ENCODE measurements around the gene TNFRSF25. TPM values are rescaled to one million over a fixed set of nuclear protein-coding genes. Genes with fewer than 3 reads are reported as not detected.

Gene TNFRSF25
- total and polyA plus RNA-seq, 10 of the 15 experiments (the other 5 are each of a cell fraction or from before 2014, with no cell fraction given), result 0.23 to 8.6 (median 0.46) TPM; not detected in 5

DNA sequence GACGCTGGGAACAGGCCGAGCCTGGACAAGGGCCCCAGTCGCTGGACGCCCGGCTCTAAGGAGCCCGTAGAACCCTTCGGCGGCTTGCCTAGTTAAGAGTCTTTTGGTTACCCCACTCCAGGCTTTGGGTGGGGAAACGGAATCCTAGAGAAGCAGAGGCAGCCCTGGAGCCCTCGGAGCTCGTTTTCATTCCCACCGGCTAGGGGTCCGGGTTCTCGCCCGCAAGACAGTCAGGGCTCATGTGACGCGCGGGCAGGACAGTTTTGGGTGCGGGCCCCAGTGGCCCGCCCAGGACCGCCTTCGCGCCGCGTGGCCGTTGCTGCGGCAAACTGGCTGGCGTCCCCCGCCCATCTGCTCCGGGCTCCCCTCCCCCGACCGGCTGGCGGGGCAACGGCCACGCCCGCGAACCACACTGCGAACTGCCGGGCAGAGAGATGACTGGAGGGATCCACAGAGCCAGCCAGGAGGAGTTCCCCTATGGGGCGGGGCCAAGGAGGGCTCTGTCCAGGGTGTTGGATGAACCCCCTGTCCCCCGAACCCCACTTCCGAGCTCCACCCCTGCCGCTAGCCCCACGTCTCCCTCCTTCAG lies 45.4 kb downstream of the TNFRSF25 start:
- WGBS (ENCODE audit: insufficient coverage, insufficient replicate concordance, low lambda C conversion rate, missing lambda C conversion rate), result 36% methylated on average over 24 of the region's 44 CpGs
- ChIA-PET RAD21 (ENCODE audit: unreplicated experiment) (interaction anchor here (3.9 kb wide), 1 partner anchor 18 kb away, joined by 44 read pairs; no protein-coding TSS in a partner anchor), POLR2A (interaction anchor here (0.6 kb wide), 1 partner anchor 60 kb away, joined by 3 read pairs; no protein-coding TSS in a partner anchor), SMC1A (ENCODE audit: uncharacterized antibody, unreplicated experiment) (no interaction called here), CTCF (interaction anchor here (10.9 kb wide), 1 partner anchor 20 kb away, joined by 137 read pairs; no protein-coding TSS in a partner anchor)
- H3K9ac ChIP-seq (ENCODE audit: control insufficient read depth, insufficient read depth, low read length), result no peak overlapping the region
- no peaks in the 10 kb centered on the region; the same call in 1 of the 2 replicates for H4K20me1 ChIP-seq (ENCODE audit: control insufficient read depth, insufficient read depth)
- no peaks in the 10 kb centered on the region for H3K79me2 ChIP-seq (ENCODE audit: control insufficient read depth, insufficient read depth, low read length)
- H3K4me2 ChIP-seq (ENCODE audit: control insufficient read depth, insufficient read depth), result no peak overlapping the region
- no peak for FAIRE-seq
- no peak overlapping the region for H2AFZ ChIP-seq (ENCODE audit: control insufficient read depth, low read depth, low read length)
- in situ Hi-C loops (cut with MboI) (no loop called here), intact Hi-C loops (cut with micrococcal nuclease; ENCODE audit: unreplicated experiment) (no loop called here)
- no peaks in the 10 kb centered on the region for H3K36me3 ChIP-seq (ENCODE audit: control insufficient read depth in 2 of 2, insufficient read depth in 2 of 2, low read length in 1 of 2)
- H3K27ac ChIP-seq (ENCODE audit: control insufficient read depth, insufficient read depth), result no peak overlapping the region
- no peaks in the 10 kb centered on the region for H3K9me3 ChIP-seq (replicated peaks; ENCODE audit: control insufficient read depth, insufficient read depth, low read length)
- H3K4me1 ChIP-seq (ENCODE audit: control insufficient read depth, insufficient read depth, low read length), result peaks cover 4% of the 10 kb centered on the region; the same call in 1 of the 2 replicates
- peak; percentile 33 for ATAC-seq
- no TSS peak for BruUV-seq (replicated peaks)
- TF ChIP-seq, protein P1, sequence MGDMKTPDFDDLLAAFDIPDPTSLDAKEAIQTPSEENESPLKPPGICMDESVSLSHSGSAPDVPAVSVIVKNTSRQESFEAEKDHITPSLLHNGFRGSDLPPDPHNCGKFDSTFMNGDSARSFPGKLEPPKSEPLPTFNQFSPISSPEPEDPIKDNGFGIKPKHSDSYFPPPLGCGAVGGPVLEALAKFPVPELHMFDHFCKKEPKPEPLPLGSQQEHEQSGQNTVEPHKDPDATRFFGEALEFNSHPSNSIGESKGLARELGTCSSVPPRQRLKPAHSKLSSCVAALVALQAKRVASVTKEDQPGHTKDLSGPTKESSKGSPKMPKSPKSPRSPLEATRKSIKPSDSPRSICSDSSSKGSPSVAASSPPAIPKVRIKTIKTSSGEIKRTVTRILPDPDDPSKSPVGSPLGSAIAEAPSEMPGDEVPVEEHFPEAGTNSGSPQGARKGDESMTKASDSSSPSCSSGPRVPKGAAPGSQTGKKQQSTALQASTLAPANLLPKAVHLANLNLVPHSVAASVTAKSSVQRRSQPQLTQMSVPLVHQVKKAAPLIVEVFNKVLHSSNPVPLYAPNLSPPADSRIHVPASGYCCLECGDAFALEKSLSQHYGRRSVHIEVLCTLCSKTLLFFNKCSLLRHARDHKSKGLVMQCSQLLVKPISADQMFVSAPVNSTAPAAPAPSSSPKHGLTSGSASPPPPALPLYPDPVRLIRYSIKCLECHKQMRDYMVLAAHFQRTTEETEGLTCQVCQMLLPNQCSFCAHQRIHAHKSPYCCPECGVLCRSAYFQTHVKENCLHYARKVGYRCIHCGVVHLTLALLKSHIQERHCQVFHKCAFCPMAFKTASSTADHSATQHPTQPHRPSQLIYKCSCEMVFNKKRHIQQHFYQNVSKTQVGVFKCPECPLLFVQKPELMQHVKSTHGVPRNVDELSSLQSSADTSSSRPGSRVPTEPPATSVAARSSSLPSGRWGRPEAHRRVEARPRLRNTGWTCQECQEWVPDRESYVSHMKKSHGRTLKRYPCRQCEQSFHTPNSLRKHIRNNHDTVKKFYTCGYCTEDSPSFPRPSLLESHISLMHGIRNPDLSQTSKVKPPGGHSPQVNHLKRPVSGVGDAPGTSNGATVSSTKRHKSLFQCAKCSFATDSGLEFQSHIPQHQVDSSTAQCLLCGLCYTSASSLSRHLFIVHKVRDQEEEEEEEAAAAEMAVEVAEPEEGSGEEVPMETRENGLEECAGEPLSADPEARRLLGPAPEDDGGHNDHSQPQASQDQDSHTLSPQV (IDR thresholded peaks at IDR 0.05), result no peak
- no peak for TF ChIP-seq FOXK2 (IDR thresholded peaks at IDR 0.05)
- TF ChIP-seq MTA2 (IDR thresholded peaks at IDR 0.05; ENCODE audit: low read depth), result no peak
- TF ChIP-seq CBX3 (IDR thresholded peaks at IDR 0.05; ENCODE audit: borderline replicate concordance, low read depth), result no peak
- no peak for TF ChIP-seq RCOR1 (conservative IDR thresholded peaks at IDR 0.05; ENCODE audit: low read depth, low read length)
- no peak for TF ChIP-seq NR2C2 (IDR thresholded peaks at IDR 0.05; ENCODE audit: borderline replicate concordance, control insufficient read depth, insufficient read length, low read depth)
- TF ChIP-seq, protein P2, sequence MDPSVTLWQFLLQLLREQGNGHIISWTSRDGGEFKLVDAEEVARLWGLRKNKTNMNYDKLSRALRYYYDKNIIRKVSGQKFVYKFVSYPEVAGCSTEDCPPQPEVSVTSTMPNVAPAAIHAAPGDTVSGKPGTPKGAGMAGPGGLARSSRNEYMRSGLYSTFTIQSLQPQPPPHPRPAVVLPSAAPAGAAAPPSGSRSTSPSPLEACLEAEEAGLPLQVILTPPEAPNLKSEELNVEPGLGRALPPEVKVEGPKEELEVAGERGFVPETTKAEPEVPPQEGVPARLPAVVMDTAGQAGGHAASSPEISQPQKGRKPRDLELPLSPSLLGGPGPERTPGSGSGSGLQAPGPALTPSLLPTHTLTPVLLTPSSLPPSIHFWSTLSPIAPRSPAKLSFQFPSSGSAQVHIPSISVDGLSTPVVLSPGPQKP (IDR thresholded peaks at IDR 0.05; ENCODE audit: low read depth, low read length), result no peak
- no peak for TF ChIP-seq RB1 (IDR thresholded peaks at IDR 0.05; ENCODE audit: borderline replicate concordance)
- TF ChIP-seq KAT2A (conservative IDR thresholded peaks at IDR 0.05; ENCODE audit: control insufficient read depth, low read depth, low read length), result no peak
- no peak for DNase-seq (ENCODE audit: low read depth, low spot score)
- H3K27me3 ChIP-seq (replicated peaks in 1 of 2; ENCODE audit: control insufficient read depth in 2 of 2, insufficient read depth in 2 of 2, low read length in 1 of 2), result peaks cover 21 to 22% of the 10 kb centered on the region in 2 experiments; a peak in 3 of 4 replicates
- no peak overlapping the region for H3K4me3 ChIP-seq
